GM12878 (cell line): ENCODE data around the gene WDFY4. TPM values are rescaled to one million over a fixed set of nuclear protein-coding genes. Genes with fewer than 3 reads are reported as not detected.
A peak's percentile ranks its signal among the peaks of the same experiment; 100 is the strongest.

Source experiments
- BACH1 ChIP-seq: fragments of 450-650 bp; IDR thresholded peaks from 2 replicates; pipeline ENCODE4 v1.6.1; 2017; ENCODE audit warnings: mild to moderate bottlenecking, borderline replicate concordance
- BCL11A ChIP-seq: IDR thresholded peaks from 2 replicates; pipeline ENCODE4 v1.6.1; 2011; ENCODE audit warnings: low read depth, low read length
- CBX3 ChIP-seq: fragments of 200-600 bp; sonication (generic); IDR thresholded peaks from 2 replicates; pipeline ENCODE4 v1.6.1; 2016; ENCODE audit warnings: low read depth, borderline replicate concordance
- CHD1 ChIP-seq: IDR thresholded peaks from 2 replicates; pipeline ENCODE4 v1.6.1; 2012; ENCODE audit warnings: low read depth, low read length, improper control_type of control experiment
- CHD4 ChIP-seq: fragments of 200-600 bp; sonication (generic); IDR thresholded peaks from 2 replicates; pipeline ENCODE4 v1.6.1; 2016; ENCODE audit warnings: mild to moderate bottlenecking
- EZH2 ChIP-seq: IDR thresholded peaks from 2 replicates; pipeline ENCODE4 v1.6.1; 2012; ENCODE audit warnings: low read depth, mild to moderate bottlenecking, control low read depth, inconsistent platforms, low read length, borderline replicate concordance; ENCODE audit not compliant: control insufficient read depth
- FOXK2 ChIP-seq: fragments of 450-650 bp; IDR thresholded peaks from 2 replicates; pipeline ENCODE4 v1.6.1; 2017; ENCODE audit warnings: mild to moderate bottlenecking, moderate library complexity
- HCFC1 ChIP-seq: fragments of 150-350 bp; IDR thresholded peaks from 2 replicates; pipeline ENCODE4 v1.6.1; 2014; ENCODE audit warnings: low read length
- IRF4 ChIP-seq: IDR thresholded peaks from 2 replicates; pipeline ENCODE4 v1.6.1; 2011; ENCODE audit warnings: low read depth, low read length
- JUNB ChIP-seq: IDR thresholded peaks from 2 replicates; pipeline ENCODE4 v1.6.1; 2016; ENCODE audit warnings: antibody characterized with exemption, mild to moderate bottlenecking
- NFIC ChIP-seq: IDR thresholded peaks from 2 replicates; pipeline ENCODE4 v1.6.1; 2012; ENCODE audit warnings: low read depth, mild to moderate bottlenecking, inconsistent platforms, low read length, moderate library complexity
- POLR2AphosphoS2 ChIP-seq: IDR thresholded peaks from 2 replicates; pipeline ENCODE4 v1.6.1; 2011; ENCODE audit warnings: low read depth, mild to moderate bottlenecking, low read length, improper control_type of control experiment, moderate library complexity
- REST ChIP-seq: IDR thresholded peaks from 2 replicates; pipeline ENCODE4 v1.6.1; 2012; ENCODE audit warnings: mild to moderate bottlenecking, low read depth, low read length
- SREBF1 ChIP-seq: IDR thresholded peaks from 2 replicates; pipeline ENCODE4 v1.6.1; 2012; ENCODE audit warnings: mild to moderate bottlenecking, low read length
- ZBED1 ChIP-seq: IDR thresholded peaks from 2 replicates; pipeline ENCODE4 v1.6.1; 2016; ENCODE audit warnings: borderline replicate concordance
- ZNF274 ChIP-seq: IDR thresholded peaks from one replicate; pipeline ENCODE4 v1.8.0; 2011; ENCODE audit not compliant: insufficient read length, insufficient read depth
- ZNF622 ChIP-seq: fragments of 450-650 bp; IDR thresholded peaks from 2 replicates; pipeline ENCODE4 v1.6.1; 2017; ENCODE audit warnings: mild to moderate bottlenecking, inconsistent platforms
- polyA plus RNA-seq, 11 experiments: library from polyadenylated mRNA; depleted of rRNA in 4 of 11; unstranded in 6 of 11; stranded (reverse) in 5 of 11; fragments of >200 nt; fragmentation: Nextera tagmentation in 4 of 11; fragmentation: Illumina TruSeq in 1 of 11; extraction: Ambion mirVana in 4 of 11; extraction: Trizol in 1 of 11; gene quantifications; 1 replicate in 1 of 11; 2 replicates in 10 of 11; pipeline versions ENCODE4 v1.2.1 to v1.2.3, GENCODE V29; 2011 to 2016; ENCODE audit warnings: inconsistent platforms in 2 of 11, missing spikeins in 2 of 11, low read depth in 1 of 11
- total RNA-seq, 4 experiments: library from RNA; depleted of rRNA in 3 of 4; stranded (reverse); fragments of >200 nt in 3 of 4; fragmentation: Illumina TruSeq in 1 of 4; extraction: Trizol in 1 of 4; gene quantifications; 2 replicates each; pipeline versions ENCODE4 v1.2.1 to v1.2.3, GENCODE V29; 2013 to 2021
- TF ChIP-seq, protein P1 (sequence below): fragments of 450-650 bp; IDR thresholded peaks from 2 replicates; pipeline ENCODE4 v1.6.1; 2017; ENCODE audit warnings: mild to moderate bottlenecking, moderate library complexity
- TF ChIP-seq, protein P2 (sequence below): fragments of 450-650 bp; conservative IDR thresholded peaks from 2 replicates; pipeline ENCODE4 v1.6.1; 2017; ENCODE audit warnings: mild to moderate bottlenecking, moderate library complexity
- TF ChIP-seq, protein P3 (sequence below): fragments of 450-650 bp; IDR thresholded peaks from 2 replicates; pipeline ENCODE4 v1.6.1; 2016; ENCODE audit warnings: mild to moderate bottlenecking

The WDFY4 gene
- total and polyA plus RNA-seq, 10 of the 15 experiments (the other 5 are each of a cell fraction or from before 2014, with no cell fraction given), result 13.5 to 132 (median 47.3) TPM

GRCh38 chr10:48671914-48672595 is 12.6 kb upstream of the WDFY4 start (continued):
- TF ChIP-seq, protein P1, sequence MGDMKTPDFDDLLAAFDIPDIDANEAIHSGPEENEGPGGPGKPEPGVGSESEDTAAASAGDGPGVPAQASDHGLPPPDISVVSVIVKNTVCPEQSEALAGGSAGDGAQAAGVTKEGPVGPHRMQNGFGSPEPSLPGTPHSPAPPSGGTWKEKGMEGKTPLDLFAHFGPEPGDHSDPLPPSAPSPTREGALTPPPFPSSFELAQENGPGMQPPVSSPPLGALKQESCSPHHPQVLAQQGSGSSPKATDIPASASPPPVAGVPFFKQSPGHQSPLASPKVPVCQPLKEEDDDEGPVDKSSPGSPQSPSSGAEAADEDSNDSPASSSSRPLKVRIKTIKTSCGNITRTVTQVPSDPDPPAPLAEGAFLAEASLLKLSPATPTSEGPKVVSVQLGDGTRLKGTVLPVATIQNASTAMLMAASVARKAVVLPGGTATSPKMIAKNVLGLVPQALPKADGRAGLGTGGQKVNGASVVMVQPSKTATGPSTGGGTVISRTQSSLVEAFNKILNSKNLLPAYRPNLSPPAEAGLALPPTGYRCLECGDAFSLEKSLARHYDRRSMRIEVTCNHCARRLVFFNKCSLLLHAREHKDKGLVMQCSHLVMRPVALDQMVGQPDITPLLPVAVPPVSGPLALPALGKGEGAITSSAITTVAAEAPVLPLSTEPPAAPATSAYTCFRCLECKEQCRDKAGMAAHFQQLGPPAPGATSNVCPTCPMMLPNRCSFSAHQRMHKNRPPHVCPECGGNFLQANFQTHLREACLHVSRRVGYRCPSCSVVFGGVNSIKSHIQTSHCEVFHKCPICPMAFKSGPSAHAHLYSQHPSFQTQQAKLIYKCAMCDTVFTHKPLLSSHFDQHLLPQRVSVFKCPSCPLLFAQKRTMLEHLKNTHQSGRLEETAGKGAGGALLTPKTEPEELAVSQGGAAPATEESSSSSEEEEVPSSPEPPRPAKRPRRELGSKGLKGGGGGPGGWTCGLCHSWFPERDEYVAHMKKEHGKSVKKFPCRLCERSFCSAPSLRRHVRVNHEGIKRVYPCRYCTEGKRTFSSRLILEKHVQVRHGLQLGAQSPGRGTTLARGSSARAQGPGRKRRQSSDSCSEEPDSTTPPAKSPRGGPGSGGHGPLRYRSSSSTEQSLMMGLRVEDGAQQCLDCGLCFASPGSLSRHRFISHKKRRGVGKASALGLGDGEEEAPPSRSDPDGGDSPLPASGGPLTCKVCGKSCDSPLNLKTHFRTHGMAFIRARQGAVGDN, result peak; percentile 79
- TF ChIP-seq SREBF1, result peak; percentile 26; the same call in 1 of the 2 replicates
- no peak for TF ChIP-seq ZBED1
- no peak for TF ChIP-seq NFIC
- no peak for TF ChIP-seq EZH2
- TF ChIP-seq REST, result no peak
- peak; percentile 20 for TF ChIP-seq BACH1
- no peak for TF ChIP-seq FOXK2
- TF ChIP-seq POLR2AphosphoS2, result no peak
- TF ChIP-seq ZNF274, result no peak
- TF ChIP-seq, protein P2, sequence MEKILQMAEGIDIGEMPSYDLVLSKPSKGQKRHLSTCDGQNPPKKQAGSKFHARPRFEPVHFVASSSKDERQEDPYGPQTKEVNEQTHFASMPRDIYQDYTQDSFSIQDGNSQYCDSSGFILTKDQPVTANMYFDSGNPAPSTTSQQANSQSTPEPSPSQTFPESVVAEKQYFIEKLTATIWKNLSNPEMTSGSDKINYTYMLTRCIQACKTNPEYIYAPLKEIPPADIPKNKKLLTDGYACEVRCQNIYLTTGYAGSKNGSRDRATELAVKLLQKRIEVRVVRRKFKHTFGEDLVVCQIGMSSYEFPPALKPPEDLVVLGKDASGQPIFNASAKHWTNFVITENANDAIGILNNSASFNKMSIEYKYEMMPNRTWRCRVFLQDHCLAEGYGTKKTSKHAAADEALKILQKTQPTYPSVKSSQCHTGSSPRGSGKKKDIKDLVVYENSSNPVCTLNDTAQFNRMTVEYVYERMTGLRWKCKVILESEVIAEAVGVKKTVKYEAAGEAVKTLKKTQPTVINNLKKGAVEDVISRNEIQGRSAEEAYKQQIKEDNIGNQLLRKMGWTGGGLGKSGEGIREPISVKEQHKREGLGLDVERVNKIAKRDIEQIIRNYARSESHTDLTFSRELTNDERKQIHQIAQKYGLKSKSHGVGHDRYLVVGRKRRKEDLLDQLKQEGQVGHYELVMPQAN, result 0 out of 2 replicates have a peak, but pooled peaks have one; percentile 10
- TF ChIP-seq CBX3, result no peak
- TF ChIP-seq HCFC1, result no peak
- 0 out of 2 replicates have a peak, but pooled peaks have one; percentile 37 for TF ChIP-seq IRF4
- peak; percentile 58; the same call in 1 of the 2 replicates for TF ChIP-seq BCL11A
- TF ChIP-seq CHD1, result peak; percentile 37; the same call in 1 of the 2 replicates
- no peak for TF ChIP-seq ZNF622
- TF ChIP-seq, protein P3, sequence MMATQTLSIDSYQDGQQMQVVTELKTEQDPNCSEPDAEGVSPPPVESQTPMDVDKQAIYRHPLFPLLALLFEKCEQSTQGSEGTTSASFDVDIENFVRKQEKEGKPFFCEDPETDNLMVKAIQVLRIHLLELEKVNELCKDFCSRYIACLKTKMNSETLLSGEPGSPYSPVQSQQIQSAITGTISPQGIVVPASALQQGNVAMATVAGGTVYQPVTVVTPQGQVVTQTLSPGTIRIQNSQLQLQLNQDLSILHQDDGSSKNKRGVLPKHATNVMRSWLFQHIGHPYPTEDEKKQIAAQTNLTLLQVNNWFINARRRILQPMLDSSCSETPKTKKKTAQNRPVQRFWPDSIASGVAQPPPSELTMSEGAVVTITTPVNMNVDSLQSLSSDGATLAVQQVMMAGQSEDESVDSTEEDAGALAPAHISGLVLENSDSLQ, result 0 out of 2 replicates have a peak, but pooled peaks have one; percentile 12
- TF ChIP-seq CHD4, result no peak
- no peak for TF ChIP-seq JUNB
